ENCODE measurements around the gene RNASET2.
"Not testable (repeated sequence)": the region's sequence is repeated elsewhere in the genome, so short reads cannot be mapped to it uniquely, and the experiment has no call there.

The RNASET2 gene

GRCh38 chr6:166886773-166887172, 69.6 kb downstream of the RNASET2 start:
- H3K4me1 ChIP-seq (ENCODE audit: control insufficient read depth in 2 of 2, insufficient read depth in 2 of 2, low read length in 2 of 2); H3K36me3 ChIP-seq (ENCODE audit: control insufficient read depth in 2 of 2, insufficient read depth in 2 of 2, low read length in 2 of 2); H3K27ac ChIP-seq (ENCODE audit: low read depth in 2 of 2, low read length in 2 of 2); H3K9ac ChIP-seq (ENCODE audit: low read depth in 1 of 2, low read length in 2 of 2); H3K9me3 ChIP-seq (ENCODE audit: control insufficient read depth in 2 of 2, low read length in 2 of 2); H3K4me3 ChIP-seq (ENCODE audit: low read length in 2 of 2); H3K27me3 ChIP-seq (ENCODE audit: control insufficient read depth in 2 of 2, insufficient read depth in 2 of 2, low read length in 2 of 2): not testable (repeated sequence)

- not testable (repeated sequence) for H3K4me1 ChIP-seq (ENCODE audit: control insufficient read depth in 2 of 2, insufficient read depth in 2 of 2, low read length in 2 of 2); H3K27ac ChIP-seq (ENCODE audit: low read depth in 2 of 2, low read length in 2 of 2); H3K9me3 ChIP-seq (ENCODE audit: control insufficient read depth in 2 of 2, low read length in 2 of 2); H3K9ac ChIP-seq (ENCODE audit: low read depth in 1 of 2, low read length in 2 of 2); H3K27me3 ChIP-seq (ENCODE audit: control insufficient read depth in 2 of 2, insufficient read depth in 2 of 2, low read length in 2 of 2); H3K4me3 ChIP-seq (ENCODE audit: low read length in 2 of 2); H3K36me3 ChIP-seq (ENCODE audit: control insufficient read depth in 2 of 2, insufficient read depth in 2 of 2, low read length in 2 of 2)
These were observed 71.4 kb downstream of the RNASET2 start for GRCh38 chr6:166884958-166885357.

- Histone ChIP-seq H3K27ac (ENCODE audit: low read depth in 2 of 2, low read length in 2 of 2) (no peak overlapping the region), H3K9ac (ENCODE audit: low read depth in 1 of 2, low read length in 2 of 2) (no peak overlapping the region), H3K27me3 (ENCODE audit: control insufficient read depth in 2 of 2, insufficient read depth in 2 of 2, low read length in 2 of 2) (no peaks in the 10 kb centered on the region), H3K36me3 (ENCODE audit: control insufficient read depth in 2 of 2, insufficient read depth in 2 of 2, low read length in 2 of 2) (no peaks in the 10 kb centered on the region), H3K9me3 (ENCODE audit: control insufficient read depth in 2 of 2, low read length in 2 of 2) (no peaks in the 10 kb centered on the region), H3K4me1 (ENCODE audit: control insufficient read depth in 2 of 2, insufficient read depth in 2 of 2, low read length in 2 of 2) (no peaks in the 10 kb centered on the region), H3K4me3 (ENCODE audit: low read length in 2 of 2) (no peak overlapping the region)
These were observed 76.8 kb downstream of the RNASET2 start for GRCh38 chr6:166879594-166879993.
